HCT116 (cell line): ENCODE measurements around the gene SP100. TPM values are rescaled to one million over a fixed set of nuclear protein-coding genes. Genes with fewer than 3 reads are reported as not detected.

ENCODE experiments used
- ATAC-seq: fragments of 200-7000 bp; cut with Tn5 transposase; 2 replicates; pipeline ENCODE4 v1.9.1; 2020; ENCODE audit warnings: mild to moderate bottlenecking, moderate library complexity
- BruUV-seq: library from RNA; stranded (reverse); fragments of 400-500 nt; replicated peaks from 2 replicates; lab custom pipeline; 2021; lab: Mats Ljungman, UMichigan
- CTCF ChIA-PET: fragments of 300-600 bp; sonication (Branson Sonifier 250); formaldehyde crosslinking; loops from one replicate; lab custom pipeline; 2021; ENCODE audit warnings: antibody characterized with exemption; lab: Charles Lee
- POLR2A ChIA-PET: fragments of 300-600, 350-600 bp; sonication (Branson Sonifier 250); formaldehyde crosslinking; loops from one replicate; lab custom pipeline; 2021; ENCODE audit warnings: antibody characterized with exemption; lab: Charles Lee
- RAD21 ChIA-PET, 2 experiments: fragments of 300-600 bp; sonication (Branson Sonifier 250); formaldehyde crosslinking; loops; one replicate each; lab custom pipeline; 2023; ENCODE audit warnings: low total read pairs in 2 of 2; ENCODE audit not compliant: uncharacterized antibody in 2 of 2, unreplicated experiment in 2 of 2, low non-redundant PET in 1 of 2; lab: Charles Lee
- DNase-seq: peaks from one replicate; pipeline ENCODE4 v3.0.0-alpha.2; 2010; ENCODE audit warnings: low read depth, low spot score
- H2AFZ ChIP-seq: fragments of 200-600 bp; shearing (Covaris generic), sonication (generic); 2 replicates; pipeline ENCODE4 v1.6.1; 2017; ENCODE audit warnings: low read depth, mixed run types, mixed read lengths, antibody characterized with exemption, low read length; ENCODE audit not compliant: poor library complexity, severe bottlenecking
- H3K27ac ChIP-seq: 2 replicates; pipeline ENCODE4 v1.5.1; 2012; ENCODE audit warnings: low read depth, low read length
- H3K27me3 ChIP-seq: fragments of 200-600 bp; sonication (generic); 2 replicates; pipeline ENCODE4 v1.6.1; 2016; ENCODE audit warnings: mixed run types, low read length, mixed read lengths; ENCODE audit not compliant: insufficient read depth
- H3K36me3 ChIP-seq, 2 experiments: fragments of 200-500 bp in 1 of 2; fragments of 200-600 bp in 1 of 2; sonication (Bioruptor generic) in 1 of 2; sonication (generic) in 1 of 2; 2 replicates each; pipeline versions ENCODE4 v1.5.1 to v1.6.1; 2014 to 2016; ENCODE audit warnings: low read length in 2 of 2, inconsistent platforms in 1 of 2, mixed read lengths in 1 of 2, mixed run types in 1 of 2; ENCODE audit not compliant: insufficient read depth in 2 of 2, control insufficient read depth in 1 of 2
- H3K4me1 ChIP-seq, 2 experiments: fragments of 200-600 bp in 1 of 2; sonication (generic) in 1 of 2; 2 replicates each; pipeline versions ENCODE4 v1.5.1 to v1.6.1; 2012 to 2017; ENCODE audit warnings: low read length in 2 of 2, inconsistent platforms in 1 of 2, mild to moderate bottlenecking in 1 of 2, mixed read lengths in 1 of 2, mixed run types in 1 of 2, moderate library complexity in 1 of 2; ENCODE audit not compliant: insufficient read depth in 2 of 2, control insufficient read depth in 1 of 2
- H3K4me2 ChIP-seq: fragments of 200-600 bp; sonication (generic); 2 replicates; pipeline ENCODE4 v1.6.1; 2017; ENCODE audit warnings: mixed run types, low read length, mixed read lengths
- H3K4me3 ChIP-seq, 2 experiments: fragments of 200-600 bp in 1 of 2; sonication (generic) in 1 of 2; replicated peaks in 1 of 2; 2 replicates each; pipeline ENCODE4 v1.5.1; 2011 to 2016; ENCODE audit warnings: low read length in 2 of 2, control low read depth in 1 of 2, low read depth in 1 of 2, mild to moderate bottlenecking in 1 of 2, mixed read lengths in 1 of 2, mixed run types in 1 of 2
- H3K79me2 ChIP-seq: fragments of 200-600 bp; sonication (generic); 2 replicates; pipeline ENCODE4 v1.6.1; 2017; ENCODE audit warnings: mild to moderate bottlenecking, mixed run types, low read length, moderate library complexity, mixed read lengths; ENCODE audit not compliant: insufficient read depth
- H3K9ac ChIP-seq: fragments of 200-600 bp; sonication (generic); 2 replicates; pipeline ENCODE4 v1.6.1; 2016; ENCODE audit warnings: low read length, mixed read lengths
- H3K9me2 ChIP-seq: fragments of 200-600 bp; sonication (generic), shearing (Covaris generic); 2 replicates; pipeline ENCODE4 v1.6.1; 2017; ENCODE audit warnings: mixed run types, mild to moderate bottlenecking, moderate library complexity; ENCODE audit not compliant: insufficient read depth
- H3K9me3 ChIP-seq, 2 experiments: fragments of 200-500 bp in 1 of 2; fragments of 200-600 bp in 1 of 2; sonication (Bioruptor generic) in 1 of 2; sonication (generic) in 1 of 2; 2 replicates each; pipeline ENCODE4 v1.6.1; 2014 to 2017; ENCODE audit warnings: low read length in 2 of 2, mixed read lengths in 2 of 2, inconsistent platforms in 1 of 2, low read depth in 1 of 2, mild to moderate bottlenecking in 1 of 2, mixed run types in 1 of 2, moderate library complexity in 1 of 2; ENCODE audit not compliant: control insufficient read depth in 1 of 2, insufficient read depth in 1 of 2
- H4K20me1 ChIP-seq: fragments of 200-600 bp; sonication (generic), shearing (Covaris generic); 2 replicates; pipeline ENCODE4 v1.6.1; 2017; ENCODE audit warnings: mixed run types, mild to moderate bottlenecking, moderate library complexity; ENCODE audit not compliant: insufficient read depth
- ATF3 ChIP-seq: IDR thresholded peaks from 2 replicates; pipeline ENCODE4 v1.6.1; 2012
- CBX3 ChIP-seq: IDR thresholded peaks from 2 replicates; pipeline ENCODE4 v1.6.1; 2012; ENCODE audit warnings: low read depth
- EGR1 ChIP-seq: IDR thresholded peaks from 2 replicates; pipeline ENCODE4 v1.6.1; 2012; ENCODE audit warnings: low read depth
- ELF1 ChIP-seq: IDR thresholded peaks from 2 replicates; pipeline ENCODE4 v1.6.1; 2012; ENCODE audit warnings: low read depth, borderline replicate concordance
- EZH2 ChIP-seq: fragments of 200-600 bp; sonication (generic); IDR thresholded peaks from 2 replicates; pipeline ENCODE4 v1.6.1; 2017; ENCODE audit warnings: antibody characterized with exemption, mixed run types
- EZH2phosphoT487 ChIP-seq: fragments of 200-600 bp; IDR thresholded peaks from 2 replicates; pipeline ENCODE4 v1.6.1; 2018; ENCODE audit warnings: antibody characterized with exemption, borderline replicate concordance
- FOSL1 ChIP-seq: IDR thresholded peaks from 2 replicates; pipeline ENCODE4 v1.6.1; 2012; ENCODE audit warnings: low read depth
- JUND ChIP-seq: IDR thresholded peaks from 2 replicates; pipeline ENCODE4 v1.6.1; 2012
- MAX ChIP-seq: IDR thresholded peaks from 2 replicates; pipeline ENCODE4 v1.6.1; 2012
- POLR2AphosphoS5 ChIP-seq: IDR thresholded peaks from 2 replicates; pipeline ENCODE4 v1.6.1; 2011; ENCODE audit warnings: mild to moderate bottlenecking, low read depth, low read length, moderate library complexity
- REST ChIP-seq: IDR thresholded peaks from 2 replicates; pipeline ENCODE4 v1.6.1; 2012; ENCODE audit warnings: low read depth
- SIN3A ChIP-seq: IDR thresholded peaks from 2 replicates; pipeline ENCODE4 v1.6.1; 2012; ENCODE audit warnings: low read depth
- SP1 ChIP-seq: IDR thresholded peaks from 2 replicates; pipeline ENCODE4 v1.6.1; 2012; ENCODE audit warnings: low read depth
- YY1 ChIP-seq: IDR thresholded peaks from 2 replicates; pipeline ENCODE4 v1.6.1; 2011; ENCODE audit warnings: low read length, low read depth, moderate library complexity, mild to moderate bottlenecking; ENCODE audit not compliant: insufficient replicate concordance; ENCODE audit errors: extremely low read depth
- ZBTB33 ChIP-seq: IDR thresholded peaks from 2 replicates; pipeline ENCODE4 v1.6.1; 2011; ENCODE audit warnings: mild to moderate bottlenecking, low read length, moderate library complexity; ENCODE audit not compliant: insufficient replicate concordance; ENCODE audit errors: extremely low read depth
- ZFX ChIP-seq: fragments of 450-650 bp; IDR thresholded peaks from 2 replicates; pipeline ENCODE4 v1.6.1; 2017
- ZNF274 ChIP-seq: fragments of 200-500 bp; sonication (Bioruptor generic); IDR thresholded peaks from 2 replicates; pipeline ENCODE4 v1.6.1; 2014; ENCODE audit warnings: mild to moderate bottlenecking, low read depth, low read length, inconsistent platforms
- intact Hi-C: fragments of 100-400 bp; cut with micrococcal nuclease; formaldehyde crosslinking; loops from 2 replicates; pipeline ENCODE4 v1.10.0; 2022
- total RNA-seq: library from RNA; stranded (reverse); gene quantifications from one replicate; pipeline ENCODE4 v1.2.1, GENCODE V29; 2021; ENCODE audit not compliant: unreplicated experiment

Gene SP100
- total RNA-seq, 1 experiment from 2014 or later, result 48.1 TPM

GRCh38 chr2:230411570-230412370, 4.2 kb upstream of the SP100 start:
- RAD21 ChIA-PET, result no interaction called here
- TF ChIP-seq SP1 (no peak), ATF3 (no peak), YY1 (peak; percentile 13), CBX3 (no peak), EZH2phosphoT487 (no peak), REST (no peak), POLR2AphosphoS5 (peak; percentile 57; the same call in 1 of the 2 replicates), MAX (peak; percentile 51; the same call in 1 of the 2 replicates), FOSL1 (no peak), SIN3A (no peak), ELF1 (no peak), EGR1 (peak; percentile 80), ZFX (no peak), ZBTB33 (no peak), ZNF274 (no peak), EZH2 (no peak), JUND (no peak)
- no TSS peak for BruUV-seq
- H3K9me2 ChIP-seq, result no peaks in the 10 kb centered on the region
- peak overlapping the region; percentile 48 to 61 for H3K4me3 ChIP-seq
- CTCF ChIA-PET, result no interaction called here
- no peaks in the 10 kb centered on the region for H3K9me3 ChIP-seq
- POLR2A ChIA-PET, result no interaction called here
- no peak for DNase-seq
- H3K4me2 ChIP-seq, result peak overlapping the region; percentile 94
- peak overlapping the region; percentile 85 for H2AFZ ChIP-seq
- H3K27me3 ChIP-seq, result no peaks in the 10 kb centered on the region
- H4K20me1 ChIP-seq, result no peaks in the 10 kb centered on the region
- H3K36me3 ChIP-seq, result no peaks in the 10 kb centered on the region
- peaks cover 4 to 33% of the 10 kb centered on the region in 2 experiments for H3K4me1 ChIP-seq
- peak overlapping the region; percentile 16; the same call in 1 of the 2 replicates for H3K27ac ChIP-seq
- H3K9ac ChIP-seq, result peak overlapping the region; percentile 66
- no peaks in the 10 kb centered on the region for H3K79me2 ChIP-seq
- intact Hi-C loops, result loop anchor here (10.0 kb wide), 1 partner anchor 383 kb away; no protein-coding TSS in a partner anchor
- peak; percentile 75 for ATAC-seq
